SKM-1 (cell line): ENCODE data around the gene SSNA1.

Experiments used
- DNase-seq: peaks from one replicate; lab custom pipeline; 2025; ENCODE audit not compliant: unreplicated experiment; lab: John Stamatoyannopoulos, UW

SSNA1 gene

GRCh38 chr9:137167747-137168572, 20.5 kb upstream of the SSNA1 start:
- DNase-seq: no peak

- DNase-seq: no peak
Measured at GRCh38 chr9:137168573-137168903, 19.9 kb upstream of the SSNA1 start.

GRCh38 chr9:137168904-137169856, 19.3 kb upstream of the SSNA1 start:
- DNase-seq: no peak

GRCh38 chr9:137169896-137170358, 18.5 kb upstream of the SSNA1 start, which contains the start of gene LRRC26:
LRRC26 (minus strand) TSS chr9:137170051; CDS start chr9:137169943, 108 bp downstream.
- DNase-seq: no peak

- DNase-seq: no peak
Measured at GRCh38 chr9:137170486-137171148, 17.9 kb upstream of the SSNA1 start.

- DNase-seq: no peak
Measured at GRCh38 chr9:137171149-137171900, 17.2 kb upstream of the SSNA1 start.

GRCh38 chr9:137172901-137173795, 15.3 kb upstream of the SSNA1 start:
- DNase-seq: no peak

GRCh38 chr9:137173796-137174664, 14.4 kb upstream of the SSNA1 start:
- DNase-seq: no peak

GRCh38 chr9:137174722-137175293, 13.7 kb upstream of the SSNA1 start:
- no peak for DNase-seq

- DNase-seq: no peak
Measured at GRCh38 chr9:137175345-137175961, 13.0 kb upstream of the SSNA1 start.

GRCh38 chr9:137176302-137177182, 11.9 kb upstream of the SSNA1 start:
- no peak for DNase-seq

GRCh38 chr9:137178201-137178938, 10.1 kb upstream of the SSNA1 start:
- no peak for DNase-seq

- DNase-seq: no peak
Measured at GRCh38 chr9:137178939-137179630, 9.4 kb upstream of the SSNA1 start.

GRCh38 chr9:137179761-137180160, 8.7 kb upstream of the SSNA1 start:
- no peak for DNase-seq

- DNase-seq: no peak
Measured at GRCh38 chr9:137180491-137180890, 8.0 kb upstream of the SSNA1 start.

- no peak for DNase-seq
Measured at GRCh38 chr9:137181680-137182079, 6.8 kb upstream of the SSNA1 start.
